Astrocyte (in vitro differentiated cells and primary cell): Measurements from ENCODE around the gene TMEM238. TPM values are rescaled to one million over a fixed set of nuclear protein-coding genes. Genes with fewer than 3 reads are reported as not detected.

Experiments
- DNase-seq: peaks from one replicate; pipeline ENCODE4 v3.0.0-alpha.2; 2010; ENCODE audit warnings: low read depth
- FAIRE-seq: peaks from 2 replicates; lab custom pipeline; 2011; peaks lifted over from hg19 to GRCh38; lab: Jason Lieb, UNC
- H2AFZ ChIP-seq: 2 replicates; pipeline ENCODE4 v1.6.0; 2012; ENCODE audit warnings: low read depth, low read length, inconsistent platforms
- H3K27ac ChIP-seq: 2 replicates; pipeline ENCODE4 v1.5.1; 2011; ENCODE audit warnings: low read depth, low read length, inconsistent platforms
- H3K27me3 ChIP-seq: 2 replicates; pipeline ENCODE4 v1.6.0; 2011; ENCODE audit warnings: low read length, inconsistent platforms; ENCODE audit not compliant: insufficient read depth
- H3K36me3 ChIP-seq: 2 replicates; pipeline ENCODE4 v1.5.1; 2011; ENCODE audit warnings: low read length, inconsistent platforms; ENCODE audit not compliant: insufficient read depth
- H3K4me1 ChIP-seq: 2 replicates; pipeline ENCODE4 v1.5.1; 2011; ENCODE audit warnings: low read length, inconsistent platforms; ENCODE audit not compliant: insufficient read depth
- H3K4me2 ChIP-seq: 2 replicates; pipeline ENCODE4 v1.6.0; 2012; ENCODE audit warnings: low read length, inconsistent platforms
- H3K4me3 ChIP-seq: 2 replicates; pipeline ENCODE4 v1.5.1; 2011; ENCODE audit warnings: low read depth, mild to moderate bottlenecking, low read length, inconsistent platforms; ENCODE audit not compliant: insufficient read depth
- H3K79me2 ChIP-seq: 2 replicates; pipeline ENCODE4 v1.6.0; 2012; ENCODE audit warnings: mild to moderate bottlenecking, low read length, inconsistent platforms; ENCODE audit not compliant: insufficient read depth
- H3K9ac ChIP-seq: 2 replicates; pipeline ENCODE4 v1.6.0; 2012; ENCODE audit warnings: mild to moderate bottlenecking, low read length, inconsistent platforms
- H3K9me3 ChIP-seq: 2 replicates; pipeline ENCODE4 v1.5.1; 2012; ENCODE audit warnings: low read depth, mild to moderate bottlenecking, low read length, inconsistent platforms; ENCODE audit not compliant: insufficient read depth
- H4K20me1 ChIP-seq: 2 replicates; pipeline ENCODE4 v1.6.0; 2012; ENCODE audit warnings: low read length, inconsistent platforms; ENCODE audit not compliant: insufficient read depth
- H3K27ac Mint-ChIP-seq: one replicate; pipeline ENCODE4 v1.8.0; 2021; ENCODE audit warnings: mild to moderate bottlenecking, mixed read lengths; ENCODE audit not compliant: unreplicated experiment
- H3K27me3 Mint-ChIP-seq: one replicate; pipeline ENCODE4 v1.8.0; 2021; ENCODE audit warnings: low read depth, mixed read lengths; ENCODE audit not compliant: unreplicated experiment
- H3K36me3 Mint-ChIP-seq: one replicate; pipeline ENCODE4 v1.8.0; 2021; ENCODE audit warnings: low read depth, mixed read lengths; ENCODE audit not compliant: unreplicated experiment
- H3K4me1 Mint-ChIP-seq: one replicate; pipeline ENCODE4 v1.8.0; 2021; ENCODE audit warnings: low read depth, mixed read lengths; ENCODE audit not compliant: unreplicated experiment
- H3K4me3 Mint-ChIP-seq: one replicate; pipeline ENCODE4 v1.8.0; 2021; ENCODE audit warnings: mild to moderate bottlenecking, moderate library complexity, mixed read lengths; ENCODE audit not compliant: unreplicated experiment
- H3K9me3 Mint-ChIP-seq: one replicate; pipeline ENCODE4 v1.8.0; 2021; ENCODE audit warnings: mild to moderate bottlenecking, mixed read lengths; ENCODE audit not compliant: unreplicated experiment
- EZH2 ChIP-seq: IDR thresholded peaks from 2 replicates; pipeline ENCODE4 v1.6.1; 2012; ENCODE audit warnings: mild to moderate bottlenecking, low read length, inconsistent platforms; ENCODE audit not compliant: insufficient read depth
- total RNA-seq: library from RNA; stranded (reverse); gene quantifications from 2 replicates; pipeline ENCODE4 v1.2.1, GENCODE V29; 2021
- TF ChIP-seq, protein P1 (sequence below): IDR thresholded peaks from 2 replicates; pipeline ENCODE4 v1.5.1; 2011; ENCODE audit warnings: low read depth, mild to moderate bottlenecking, inconsistent platforms, low read length, moderate library complexity; ENCODE audit not compliant: insufficient read depth

The TMEM238 gene
- total RNA-seq, 1 donor from 2014 or later, result 2.1 TPM

DNA sequence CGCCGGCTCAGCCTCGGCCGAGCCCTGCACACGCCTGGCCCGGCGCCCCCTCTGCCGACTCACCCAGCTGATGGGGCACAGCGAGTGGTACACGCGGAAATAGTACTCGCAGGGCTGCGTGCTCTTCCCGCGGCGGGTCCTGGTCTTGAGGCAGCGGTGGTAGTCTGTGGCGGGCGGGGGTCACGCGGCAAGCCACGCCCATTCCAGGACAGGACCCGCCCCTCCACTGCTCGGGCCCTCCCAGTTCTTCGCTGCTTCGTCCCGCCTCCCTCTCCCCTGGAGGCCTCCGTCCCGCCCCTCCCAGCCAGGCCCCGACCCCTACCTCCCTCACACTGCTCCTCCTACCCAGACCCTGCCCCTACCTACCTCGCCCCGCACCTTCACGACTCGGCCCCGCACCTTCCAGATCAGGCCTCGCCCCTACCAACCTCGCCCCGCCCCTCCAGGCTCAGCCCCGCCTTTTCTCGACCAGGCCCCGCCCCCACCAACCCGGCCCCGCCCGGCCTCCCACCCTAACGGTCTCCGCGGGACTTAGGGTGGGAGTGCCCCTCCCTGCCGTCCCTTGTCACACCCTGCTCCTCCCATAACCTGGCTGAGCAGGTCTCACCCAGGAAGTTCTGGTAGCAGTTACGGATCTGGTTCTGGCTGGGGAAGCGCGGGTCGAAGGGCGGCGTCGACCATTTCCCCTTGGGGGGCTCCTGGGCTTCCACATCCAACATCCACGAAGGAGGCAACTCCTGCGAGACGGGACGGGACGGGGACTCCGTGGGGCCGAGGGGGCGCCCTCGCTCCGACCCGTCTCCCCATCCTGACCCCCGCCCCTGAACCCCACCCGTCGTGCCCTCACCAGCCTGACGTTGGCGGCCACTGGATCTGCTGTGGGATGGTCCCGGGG is 30.0 kb downstream of the TMEM238 start:
- peaks cover 65% of the 10 kb centered on the region for H3K27me3 Mint-ChIP-seq

DNA sequence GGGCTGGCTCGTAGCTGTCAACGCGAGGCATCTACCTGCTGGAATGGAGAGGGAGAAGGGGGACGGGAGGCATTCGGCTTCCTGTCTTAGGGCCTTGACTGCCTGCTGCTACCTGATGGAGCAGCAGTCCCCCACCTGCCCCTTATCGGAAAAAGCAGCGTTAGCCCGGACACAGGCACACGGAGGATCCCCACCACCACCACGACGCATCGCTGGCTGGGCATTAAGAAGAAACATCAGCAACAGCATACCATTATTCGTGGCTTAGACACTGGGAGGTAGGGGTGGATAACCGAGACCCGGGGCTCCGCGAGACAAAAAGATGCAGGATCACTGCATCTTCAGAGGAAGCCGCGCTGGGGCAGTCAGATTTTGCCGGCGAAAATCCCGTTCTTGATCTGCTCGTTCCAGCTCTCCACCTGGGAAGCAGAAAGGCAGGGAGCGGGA is 30.7 kb downstream of the TMEM238 start:
- H3K4me1 Mint-ChIP-seq, result peaks cover 1% of the 10 kb centered on the region
- no peaks in the 10 kb centered on the region for H3K9me3 ChIP-seq
- H3K4me3 ChIP-seq, result peak overlapping the region; percentile 17
- peak overlapping the region; percentile 43 for H3K9ac ChIP-seq
- H3K79me2 ChIP-seq, result no peaks in the 10 kb centered on the region
- H3K4me2 ChIP-seq, result peak overlapping the region; percentile 82
- peaks cover 11% of the 10 kb centered on the region for H4K20me1 ChIP-seq
- H3K36me3 ChIP-seq, result no peaks in the 10 kb centered on the region
- peaks cover 6% of the 10 kb centered on the region for H3K36me3 Mint-ChIP-seq
- peaks cover 6% of the 10 kb centered on the region for H3K9me3 Mint-ChIP-seq
- peaks cover 58% of the 10 kb centered on the region for H3K27me3 Mint-ChIP-seq
- H3K27ac Mint-ChIP-seq, result no peak overlapping the region
- FAIRE-seq, result no peak
- H3K4me3 Mint-ChIP-seq, result peak overlapping the region; percentile 79
- TF ChIP-seq, protein P1, sequence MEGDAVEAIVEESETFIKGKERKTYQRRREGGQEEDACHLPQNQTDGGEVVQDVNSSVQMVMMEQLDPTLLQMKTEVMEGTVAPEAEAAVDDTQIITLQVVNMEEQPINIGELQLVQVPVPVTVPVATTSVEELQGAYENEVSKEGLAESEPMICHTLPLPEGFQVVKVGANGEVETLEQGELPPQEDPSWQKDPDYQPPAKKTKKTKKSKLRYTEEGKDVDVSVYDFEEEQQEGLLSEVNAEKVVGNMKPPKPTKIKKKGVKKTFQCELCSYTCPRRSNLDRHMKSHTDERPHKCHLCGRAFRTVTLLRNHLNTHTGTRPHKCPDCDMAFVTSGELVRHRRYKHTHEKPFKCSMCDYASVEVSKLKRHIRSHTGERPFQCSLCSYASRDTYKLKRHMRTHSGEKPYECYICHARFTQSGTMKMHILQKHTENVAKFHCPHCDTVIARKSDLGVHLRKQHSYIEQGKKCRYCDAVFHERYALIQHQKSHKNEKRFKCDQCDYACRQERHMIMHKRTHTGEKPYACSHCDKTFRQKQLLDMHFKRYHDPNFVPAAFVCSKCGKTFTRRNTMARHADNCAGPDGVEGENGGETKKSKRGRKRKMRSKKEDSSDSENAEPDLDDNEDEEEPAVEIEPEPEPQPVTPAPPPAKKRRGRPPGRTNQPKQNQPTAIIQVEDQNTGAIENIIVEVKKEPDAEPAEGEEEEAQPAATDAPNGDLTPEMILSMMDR, result no peak
- TF ChIP-seq EZH2, result no peak
- H3K27me3 ChIP-seq, result peaks cover 17% of the 10 kb centered on the region
- peak overlapping the region; percentile 81 for H2AFZ ChIP-seq
- no peak overlapping the region for H3K27ac ChIP-seq
- DNase-seq, result no peak
- H3K4me1 ChIP-seq, result peaks cover 10% of the 10 kb centered on the region

More for the DNA sequence above, 30.0 kb downstream of the TMEM238 start:
- H3K9me3 ChIP-seq, result no peaks in the 10 kb centered on the region
- peaks cover 17% of the 10 kb centered on the region for H3K27me3 ChIP-seq
- FAIRE-seq (no peak), DNase-seq (no peak)
- Mint-ChIP-seq H3K4me1 (no peaks in the 10 kb centered on the region), H3K27ac (no peak overlapping the region), H3K4me3 (peak overlapping the region; percentile 79), H3K36me3 (peaks cover 4% of the 10 kb centered on the region), H3K9me3 (peaks cover 6% of the 10 kb centered on the region)
- TF ChIP-seq EZH2, result no peak
- TF ChIP-seq, protein P1, result no peak
- H4K20me1 ChIP-seq, result peaks cover 11% of the 10 kb centered on the region
- peak overlapping the region; percentile 17 for H3K4me3 ChIP-seq
- H3K36me3 ChIP-seq, result no peaks in the 10 kb centered on the region
- peaks cover 10% of the 10 kb centered on the region for H3K4me1 ChIP-seq
- no peaks in the 10 kb centered on the region for H3K79me2 ChIP-seq
- peak overlapping the region; percentile 43 for H3K9ac ChIP-seq
- peak overlapping the region; percentile 82 for H3K4me2 ChIP-seq
- H3K27ac ChIP-seq, result no peak overlapping the region
- peak overlapping the region; percentile 81 for H2AFZ ChIP-seq
